Thyroid gland (tissue), 4 donors: ENCODE measurements around the gene KCTD1.

Experiments
- POLR2A ChIP-seq, 2 donors: fragments of 450-650 bp; IDR thresholded peaks; one replicate each; pipeline ENCODE4 v1.6.1; 2017; ENCODE audit warnings: antibody characterized with exemption in 2 of 2, mild to moderate bottlenecking in 2 of 2, moderate library complexity in 1 of 2
- TF ChIP-seq, protein P1 (sequence below), 6 experiments: fragments of 200-600 bp in 3 of 6; fragments of 450-650 bp in 3 of 6; sonication (generic) in 3 of 6; IDR thresholded peaks; one replicate each; pipeline ENCODE4 v1.5.1; 2016 to 2019; ENCODE audit warnings: antibody characterized with exemption in 6 of 6, mild to moderate bottlenecking in 2 of 6, inconsistent platforms in 1 of 6, moderate library complexity in 1 of 6

DNA sequence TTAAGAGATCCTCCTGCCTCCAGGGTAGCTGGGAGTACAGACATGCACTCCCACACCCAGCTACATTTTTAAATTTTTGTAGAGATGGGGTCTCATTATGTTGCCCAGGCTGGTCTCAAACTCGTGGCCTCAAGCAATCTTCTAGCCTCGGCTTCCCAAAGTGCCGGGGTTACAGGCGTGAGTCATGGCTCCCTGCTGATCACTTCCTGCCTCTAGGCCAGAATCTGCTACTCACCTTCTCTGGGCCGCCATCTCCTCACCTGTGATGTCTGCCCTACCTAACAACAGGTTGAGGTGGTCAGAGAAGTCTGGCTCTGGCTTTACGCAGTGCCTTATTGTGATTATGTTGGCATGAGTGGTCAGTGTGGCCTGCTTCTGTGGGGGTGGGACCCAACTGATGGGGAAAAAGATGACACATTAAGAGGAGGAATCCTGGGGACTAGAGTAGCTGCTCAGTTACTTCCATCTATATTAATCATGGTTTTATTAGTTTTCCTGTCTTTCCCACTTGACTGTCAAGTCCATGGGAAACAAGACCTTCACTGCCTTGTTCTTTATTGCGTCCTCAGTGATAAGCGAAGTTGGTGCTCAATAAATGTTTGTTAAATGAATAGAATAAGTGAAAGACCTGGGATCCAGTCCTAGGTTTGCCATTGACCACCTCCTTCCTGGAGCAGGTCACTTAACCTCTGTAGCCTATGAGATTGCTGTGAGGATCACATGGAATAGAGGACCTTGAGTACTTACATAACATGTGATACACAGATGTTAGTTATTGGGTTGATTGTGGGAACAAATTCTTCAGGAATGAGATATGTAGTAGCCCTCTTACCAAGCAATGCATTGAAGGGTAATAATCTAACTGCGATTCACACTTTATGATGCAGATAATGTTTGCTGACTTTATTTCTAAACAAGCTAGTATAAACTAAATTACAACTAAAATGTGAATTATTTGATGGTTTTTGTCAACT lies 15.7 kb downstream of the KCTD1 start:
- TF ChIP-seq POLR2A (IDR thresholded peaks at IDR 0.05) = no peak
- TF ChIP-seq, protein P1, sequence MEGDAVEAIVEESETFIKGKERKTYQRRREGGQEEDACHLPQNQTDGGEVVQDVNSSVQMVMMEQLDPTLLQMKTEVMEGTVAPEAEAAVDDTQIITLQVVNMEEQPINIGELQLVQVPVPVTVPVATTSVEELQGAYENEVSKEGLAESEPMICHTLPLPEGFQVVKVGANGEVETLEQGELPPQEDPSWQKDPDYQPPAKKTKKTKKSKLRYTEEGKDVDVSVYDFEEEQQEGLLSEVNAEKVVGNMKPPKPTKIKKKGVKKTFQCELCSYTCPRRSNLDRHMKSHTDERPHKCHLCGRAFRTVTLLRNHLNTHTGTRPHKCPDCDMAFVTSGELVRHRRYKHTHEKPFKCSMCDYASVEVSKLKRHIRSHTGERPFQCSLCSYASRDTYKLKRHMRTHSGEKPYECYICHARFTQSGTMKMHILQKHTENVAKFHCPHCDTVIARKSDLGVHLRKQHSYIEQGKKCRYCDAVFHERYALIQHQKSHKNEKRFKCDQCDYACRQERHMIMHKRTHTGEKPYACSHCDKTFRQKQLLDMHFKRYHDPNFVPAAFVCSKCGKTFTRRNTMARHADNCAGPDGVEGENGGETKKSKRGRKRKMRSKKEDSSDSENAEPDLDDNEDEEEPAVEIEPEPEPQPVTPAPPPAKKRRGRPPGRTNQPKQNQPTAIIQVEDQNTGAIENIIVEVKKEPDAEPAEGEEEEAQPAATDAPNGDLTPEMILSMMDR (IDR thresholded peaks at IDR 0.05) = no peak
